Measurements from ENCODE around the gene STAC2. TPM values are rescaled to one million over a fixed set of nuclear protein-coding genes. Genes with fewer than 3 reads are reported as not detected.

STAC2 gene
- total RNA-seq, 1 donor from 2014 or later, result 0.62 TPM

GRCh38 chr17:39196808-39197291 lies 28.9 kb downstream of the STAC2 start:
- Mint-ChIP-seq H3K27me3 (ENCODE audit: unreplicated experiment) (no peaks in the 10 kb centered on the region), H3K9me3 (ENCODE audit: unreplicated experiment) (no peaks in the 10 kb centered on the region), H3K4me3 (ENCODE audit: unreplicated experiment) (peak overlapping the region; percentile 76), H3K4me1 (ENCODE audit: unreplicated experiment) (peaks cover 40% of the 10 kb centered on the region), H3K27ac (ENCODE audit: unreplicated experiment) (no peak overlapping the region), H3K36me3 (ENCODE audit: unreplicated experiment) (peaks cover 17% of the 10 kb centered on the region)
- no peak for DNase-seq (ENCODE audit: extremely low spot score, unreplicated experiment)
- no peak for TF ChIP-seq CTCF (IDR thresholded peaks at IDR 0.05)

- Mint-ChIP-seq H3K36me3 (ENCODE audit: unreplicated experiment) (peaks cover 18% of the 10 kb centered on the region), H3K27ac (ENCODE audit: unreplicated experiment) (no peak overlapping the region), H3K4me1 (ENCODE audit: unreplicated experiment) (peaks cover 36% of the 10 kb centered on the region), H3K4me3 (ENCODE audit: unreplicated experiment) (peak overlapping the region; percentile 76), H3K27me3 (ENCODE audit: unreplicated experiment) (no peaks in the 10 kb centered on the region), H3K9me3 (ENCODE audit: unreplicated experiment) (no peaks in the 10 kb centered on the region)
- no peak for DNase-seq (ENCODE audit: extremely low spot score, unreplicated experiment)
- TF ChIP-seq CTCF (IDR thresholded peaks at IDR 0.05), result no peak
Observed at GRCh38 chr17:39196241-39196807, 29.4 kb downstream of the STAC2 start.

- Mint-ChIP-seq H3K4me1 (ENCODE audit: unreplicated experiment) (peaks cover 30% of the 10 kb centered on the region), H3K36me3 (ENCODE audit: unreplicated experiment) (peaks cover 16% of the 10 kb centered on the region), H3K27me3 (ENCODE audit: unreplicated experiment) (no peaks in the 10 kb centered on the region), H3K27ac (ENCODE audit: unreplicated experiment) (peak overlapping the region; percentile 47), H3K4me3 (ENCODE audit: unreplicated experiment) (peak overlapping the region; percentile 76), H3K9me3 (ENCODE audit: unreplicated experiment) (no peaks in the 10 kb centered on the region)
- no peak for DNase-seq (ENCODE audit: extremely low spot score, unreplicated experiment)
- no peak for TF ChIP-seq CTCF (IDR thresholded peaks at IDR 0.05)
Observed at GRCh38 chr17:39195568-39196160, 30.1 kb downstream of the STAC2 start.

GRCh38 chr17:39194985-39195524 lies 30.7 kb downstream of the STAC2 start:
- no peak for DNase-seq (ENCODE audit: extremely low spot score, unreplicated experiment)
- H3K27ac Mint-ChIP-seq (ENCODE audit: unreplicated experiment), result peak overlapping the region; percentile 47
- H3K36me3 Mint-ChIP-seq (ENCODE audit: unreplicated experiment), result peaks cover 17% of the 10 kb centered on the region
- no peak for TF ChIP-seq CTCF (IDR thresholded peaks at IDR 0.05)
- H3K4me3 Mint-ChIP-seq (ENCODE audit: unreplicated experiment), result no peak overlapping the region
- H3K27me3 Mint-ChIP-seq (ENCODE audit: unreplicated experiment), result no peaks in the 10 kb centered on the region
- peaks cover 28% of the 10 kb centered on the region for H3K4me1 Mint-ChIP-seq (ENCODE audit: unreplicated experiment)
- H3K9me3 Mint-ChIP-seq (ENCODE audit: unreplicated experiment), result no peaks in the 10 kb centered on the region

Data from osteocyte (in vitro differentiated cells).